ENCODE data around the gene EFNA5. TPM values are rescaled to one million over a fixed set of nuclear protein-coding genes. Genes with fewer than 3 reads are reported as not detected.

The EFNA5 gene
- total RNA-seq, 4 donors from 2014 or later, result 16.6 to 35.3 (median 19.3) TPM

DNA sequence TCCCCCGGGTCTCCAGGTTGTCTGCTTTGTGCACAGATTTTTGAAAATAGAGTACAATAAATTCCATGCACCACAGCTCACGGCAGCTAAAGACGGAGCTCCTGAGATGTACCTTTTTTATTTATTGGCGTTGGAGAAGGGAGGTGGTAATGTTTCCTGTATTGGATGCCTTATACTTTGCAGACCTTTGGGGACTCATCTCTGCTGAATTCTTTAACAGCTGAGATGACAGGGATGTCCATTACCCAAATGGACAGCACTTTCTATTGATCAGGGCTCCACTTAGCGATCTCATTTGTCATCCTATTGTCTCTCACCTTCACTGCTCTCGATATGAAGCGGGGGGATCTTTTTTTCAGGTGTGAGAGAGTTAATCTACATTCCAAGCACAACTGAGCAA lies 137.8 kb downstream of the EFNA5 start:
- no peak for DNase-seq (ENCODE audit: low spot score in 2 of 2)
- H3K4me3 ChIP-seq (ENCODE audit: low read depth, poor library complexity, severe bottlenecking), result no peak overlapping the region
- TF ChIP-seq, protein P1, sequence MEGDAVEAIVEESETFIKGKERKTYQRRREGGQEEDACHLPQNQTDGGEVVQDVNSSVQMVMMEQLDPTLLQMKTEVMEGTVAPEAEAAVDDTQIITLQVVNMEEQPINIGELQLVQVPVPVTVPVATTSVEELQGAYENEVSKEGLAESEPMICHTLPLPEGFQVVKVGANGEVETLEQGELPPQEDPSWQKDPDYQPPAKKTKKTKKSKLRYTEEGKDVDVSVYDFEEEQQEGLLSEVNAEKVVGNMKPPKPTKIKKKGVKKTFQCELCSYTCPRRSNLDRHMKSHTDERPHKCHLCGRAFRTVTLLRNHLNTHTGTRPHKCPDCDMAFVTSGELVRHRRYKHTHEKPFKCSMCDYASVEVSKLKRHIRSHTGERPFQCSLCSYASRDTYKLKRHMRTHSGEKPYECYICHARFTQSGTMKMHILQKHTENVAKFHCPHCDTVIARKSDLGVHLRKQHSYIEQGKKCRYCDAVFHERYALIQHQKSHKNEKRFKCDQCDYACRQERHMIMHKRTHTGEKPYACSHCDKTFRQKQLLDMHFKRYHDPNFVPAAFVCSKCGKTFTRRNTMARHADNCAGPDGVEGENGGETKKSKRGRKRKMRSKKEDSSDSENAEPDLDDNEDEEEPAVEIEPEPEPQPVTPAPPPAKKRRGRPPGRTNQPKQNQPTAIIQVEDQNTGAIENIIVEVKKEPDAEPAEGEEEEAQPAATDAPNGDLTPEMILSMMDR (IDR thresholded peaks at IDR 0.05), result no peak
- TF ChIP-seq POLR2A (IDR thresholded peaks at IDR 0.05), result no peak
- WGBS, 2 donors, result 93 to 96% methylated on average over 7 of the region's 7 CpGs
- intact Hi-C loops (cut with DNase I; ENCODE audit: low total_unique reads), result no loop called here

DNA sequence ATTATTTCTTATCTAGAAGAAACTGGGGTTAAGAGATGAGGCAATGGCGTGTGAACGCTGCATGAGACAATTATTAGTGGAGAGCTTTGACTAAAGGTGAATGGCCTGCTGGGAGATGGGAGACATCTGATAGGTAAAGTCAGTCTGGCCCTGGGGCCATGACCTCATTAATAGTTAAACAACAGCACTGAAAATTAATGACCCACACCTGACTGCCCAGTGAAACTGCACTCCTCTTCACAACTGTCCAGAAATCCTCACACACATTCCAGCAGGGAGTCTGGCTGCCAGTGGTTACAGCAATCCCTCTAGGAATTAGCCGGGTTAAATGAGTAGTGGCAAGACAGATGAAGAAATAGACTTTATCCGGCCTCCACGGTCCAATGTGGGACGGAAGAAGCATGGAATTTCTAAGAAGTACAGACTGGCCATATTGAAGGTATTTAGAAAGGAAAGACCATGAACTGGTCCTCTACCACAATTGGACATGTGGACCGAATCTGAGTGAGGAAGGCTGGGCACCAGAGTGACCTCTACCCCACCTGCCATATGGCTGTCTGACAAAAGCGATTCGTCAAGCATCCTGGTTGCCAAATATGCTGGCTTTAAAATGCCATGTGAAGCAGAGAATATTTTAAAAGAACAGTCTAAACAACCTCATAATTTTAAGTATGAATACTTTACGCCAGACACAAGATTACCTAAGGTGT lies 138.4 kb downstream of the EFNA5 start:
- 85 to 90% methylated on average over 10 of the region's 10 CpGs for WGBS, 2 donors
- no peak overlapping the region for H3K4me3 ChIP-seq (ENCODE audit: low read depth, poor library complexity, severe bottlenecking)
- intact Hi-C loops (cut with DNase I; ENCODE audit: low total_unique reads), result no loop called here
- no peak for DNase-seq (ENCODE audit: low spot score in 2 of 2)
- no peak for TF ChIP-seq POLR2A (IDR thresholded peaks at IDR 0.05)
- TF ChIP-seq, protein P1 (IDR thresholded peaks at IDR 0.05), result no peak

DNA sequence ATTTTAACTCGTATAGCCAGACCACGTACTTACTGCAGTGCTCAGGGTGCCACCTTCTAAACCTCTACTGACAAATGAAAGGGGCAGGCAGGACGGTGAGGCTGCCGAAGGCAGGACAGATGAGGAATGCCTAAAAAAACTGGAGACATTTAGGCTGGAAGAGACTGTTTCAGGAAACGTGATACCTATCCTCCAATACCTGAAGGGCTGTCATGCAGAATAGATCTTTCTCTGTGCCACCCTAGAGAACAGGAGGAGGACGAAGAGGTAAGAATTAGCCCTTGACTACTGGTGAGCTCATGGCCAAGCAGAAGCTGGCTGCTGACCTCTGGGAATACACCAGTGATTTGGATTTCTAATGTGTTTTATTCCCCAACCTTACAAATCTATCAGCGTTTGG lies 139.4 kb downstream of the EFNA5 start:
- WGBS, 2 donors, result 89 to 91% methylated on average over 7 of the region's 7 CpGs
- TF ChIP-seq, protein P1 (IDR thresholded peaks at IDR 0.05), result no peak
- no peak for TF ChIP-seq POLR2A (IDR thresholded peaks at IDR 0.05)
- H3K4me3 ChIP-seq (ENCODE audit: low read depth, poor library complexity, severe bottlenecking), result no peak overlapping the region
- no peak for DNase-seq (ENCODE audit: low spot score in 2 of 2)
- intact Hi-C loops (cut with DNase I; ENCODE audit: low total_unique reads), result no loop called here

DNA sequence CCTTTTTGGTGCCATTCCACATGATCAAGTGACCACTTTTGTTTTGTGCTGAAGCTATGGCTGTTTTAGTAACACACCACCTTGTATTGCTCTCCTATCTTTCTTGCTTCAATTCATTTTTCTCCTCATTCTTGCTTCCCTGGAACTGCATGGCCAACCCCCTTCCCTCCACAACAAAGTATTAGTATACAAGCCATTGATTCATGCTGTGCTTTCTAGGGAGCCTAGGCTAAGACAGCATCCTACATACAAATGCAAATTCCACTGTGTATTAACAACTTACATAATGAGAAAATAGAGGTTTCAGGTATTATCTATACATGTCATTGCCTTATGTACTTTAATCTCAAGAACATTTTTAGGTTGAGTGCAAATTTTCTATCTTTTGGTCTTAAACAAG lies 141.1 kb downstream of the EFNA5 start:
- DNase-seq (ENCODE audit: low spot score in 2 of 2), result no peak
- no peak overlapping the region for H3K4me3 ChIP-seq (ENCODE audit: low read depth, poor library complexity, severe bottlenecking)
- intact Hi-C loops (cut with DNase I; ENCODE audit: low total_unique reads), result no loop called here
- TF ChIP-seq, protein P1 (IDR thresholded peaks at IDR 0.05), result no peak
- TF ChIP-seq POLR2A (IDR thresholded peaks at IDR 0.05), result no peak

DNA sequence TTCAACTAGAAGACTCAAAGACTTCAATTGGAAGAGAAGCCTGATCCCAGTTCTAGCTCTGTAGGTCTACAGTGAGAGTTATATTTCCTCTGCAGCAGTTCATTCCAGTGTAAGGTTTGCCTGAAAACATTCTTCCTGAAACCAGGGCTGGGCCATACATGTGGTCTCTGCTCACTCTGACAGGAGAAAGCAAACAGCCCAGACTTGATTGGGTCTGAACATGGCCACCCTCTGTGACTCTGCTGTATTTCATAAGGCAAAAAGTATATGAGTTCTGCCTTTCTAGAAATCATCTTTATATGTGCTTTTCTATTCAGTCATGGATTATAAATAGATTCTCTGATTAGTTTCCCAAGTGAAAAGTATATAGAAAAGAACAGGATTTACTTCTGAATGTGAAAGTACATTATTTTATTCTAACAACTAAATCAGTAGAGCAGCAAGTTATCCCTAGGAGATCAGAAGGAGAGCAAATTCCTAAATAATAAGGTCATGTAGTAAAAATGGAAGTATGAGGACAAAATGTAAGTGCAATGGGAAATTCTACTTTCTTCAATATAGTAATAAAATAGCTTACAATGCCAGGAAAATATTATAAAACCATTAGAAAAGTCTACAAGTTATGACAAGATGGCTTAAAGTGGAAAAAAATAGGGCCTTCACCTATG lies 144.3 kb downstream of the EFNA5 start:
- no peak overlapping the region for H3K4me3 ChIP-seq (ENCODE audit: low read depth, poor library complexity, severe bottlenecking)
- no peak for DNase-seq (ENCODE audit: low spot score in 2 of 2)
- TF ChIP-seq, protein P1 (IDR thresholded peaks at IDR 0.05), result no peak
- no peak for TF ChIP-seq POLR2A (IDR thresholded peaks at IDR 0.05)
- intact Hi-C loops (cut with DNase I; ENCODE audit: low total_unique reads), result no loop called here

All from lower leg skin (tissue), 4 donors.